Aorta (tissue), 5 donors: Measurements from ENCODE around the gene ZNF689. TPM values are rescaled to one million over a fixed set of nuclear protein-coding genes. Genes with fewer than 3 reads are reported as not detected.
"Not testable (repeated sequence)": the region's sequence is repeated elsewhere in the genome, so short reads cannot be mapped to it uniquely, and the experiment has no call there.

Experiments
- ATAC-seq: fragments of 200-7000 bp; cut with Tn5 transposase; one replicate; pipeline ENCODE4 v1.9.1; 2022; ENCODE audit warnings: moderate library complexity; ENCODE audit not compliant: low FRiP score
- DNase-seq, 2 donors: peaks; one replicate each; pipeline ENCODE4 v3.0.0-alpha.2; 2020
- H3K27ac ChIP-seq, 2 donors: one replicate each; pipeline ENCODE4 v1.5.1; 2013; ENCODE audit warnings: low read length in 2 of 2, mild to moderate bottlenecking in 2 of 2, moderate library complexity in 2 of 2, control low read depth in 1 of 2, inconsistent platforms in 1 of 2, low read depth in 1 of 2
- H3K27me3 ChIP-seq, 2 donors: one replicate each; pipeline ENCODE4 v1.6.1; 2013; ENCODE audit warnings: control low read depth in 1 of 2, low read length in 1 of 2, mild to moderate bottlenecking in 1 of 2, moderate library complexity in 1 of 2; ENCODE audit not compliant: insufficient read depth in 2 of 2, control insufficient read depth in 1 of 2
- H3K36me3 ChIP-seq, 2 donors: one replicate each; pipeline ENCODE4 v1.6.1; 2013; ENCODE audit warnings: control low read depth in 1 of 2, low read length in 1 of 2, mild to moderate bottlenecking in 1 of 2; ENCODE audit not compliant: insufficient read depth in 2 of 2, control insufficient read depth in 1 of 2
- H3K4me1 ChIP-seq, 2 donors: one replicate each; pipeline ENCODE4 v1.6.1; 2013; ENCODE audit warnings: low read length in 2 of 2, control low read depth in 1 of 2, mild to moderate bottlenecking in 1 of 2, moderate library complexity in 1 of 2; ENCODE audit not compliant: insufficient read depth in 2 of 2, control insufficient read depth in 1 of 2
- H3K4me3 ChIP-seq, 2 donors: one replicate each; pipeline ENCODE4 v1.5.1; 2013; ENCODE audit warnings: low read length in 2 of 2, control low read depth in 1 of 2, mild to moderate bottlenecking in 1 of 2
- H3K9me3 ChIP-seq: one replicate; pipeline ENCODE4 v1.6.1; 2013; ENCODE audit warnings: mild to moderate bottlenecking, low read length; ENCODE audit not compliant: control insufficient read depth
- WGBS, 2 donors: extraction: QIAGEN DNeasy Blood & Tissue Kit; methylation state at CpG; one replicate each; pipeline ENCODE4 v1.1.7; 2013; 5-methylcytosine and 5-hydroxymethylcytosine counted together
- intact Hi-C, 2 donors: fragments of 100-400 bp; cut with DNase I; formaldehyde crosslinking; loops; one replicate each; pipeline versions ENCODE4 v1.14.2 to v1.15.0; 2022
- polyA plus RNA-seq, 2 donors: library from polyadenylated mRNA; stranded (reverse); fragments of 200-250 nt; gene quantifications; one replicate each; pipeline ENCODE4 v1.2.3, GENCODE V29; 2013
- total RNA-seq, 2 donors: library from RNA; stranded (reverse); fragmentation: NEBNext Ultra II Directional; extraction: Animal tissue kit (Norgen Biotek cat#: 25700); gene quantifications; one replicate each; pipeline ENCODE4 v1.2.1, GENCODE V29; 2021
- donor health status: healthy with polysubstance abuse.
- donor health status: Bipolar disorder and iron deficiency.
- donor health status: DM: no; HTN: no; CAD: no.
- donor health status: DM: no; HTN: no; CAD: no.
- donor health status: DM: yes; HTN: yes; CAD: no.

The ZNF689 gene
- total and polyA plus RNA-seq, 4 donors: 2.9 to 7.1 (median 4.5) TPM

DNA sequence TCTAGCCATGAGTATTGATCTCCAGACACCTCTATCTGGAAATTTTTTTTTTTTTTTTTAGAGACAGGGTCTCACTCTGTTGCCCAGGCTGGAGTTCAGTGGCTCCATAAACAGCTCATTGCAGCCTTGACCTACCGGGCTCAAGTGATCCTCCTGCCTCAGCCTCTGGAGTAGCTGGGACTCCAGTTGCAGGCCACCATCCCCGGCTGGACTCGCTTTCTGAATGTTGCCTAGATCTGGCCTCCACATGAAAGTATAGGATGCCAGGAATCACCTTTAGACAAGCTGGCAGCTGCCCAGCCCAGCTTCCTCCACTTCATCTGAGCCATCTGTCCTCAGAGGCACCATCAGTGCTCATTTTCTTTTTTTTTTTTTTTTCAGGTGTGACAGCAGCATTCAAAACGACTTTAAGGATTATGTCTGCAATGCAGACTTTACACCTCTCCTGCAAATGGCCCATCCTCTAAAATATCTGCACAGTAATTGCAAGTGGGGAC, 34.2 kb upstream of the ZNF689 start:
- no peak for ATAC-seq
- no peaks in the 10 kb centered on the region for H3K36me3 ChIP-seq
- H3K4me3 ChIP-seq: no peak overlapping the region
- H3K27ac ChIP-seq: no peak overlapping the region
- H3K4me1 ChIP-seq: no peaks in the 10 kb centered on the region
- H3K9me3 ChIP-seq: no peaks in the 10 kb centered on the region
- WGBS, 2 donors: 65 to 68% methylated on average over 4 of the region's 4 CpGs
- intact Hi-C loops: no loop called here
- no peaks in the 10 kb centered on the region for H3K27me3 ChIP-seq
- no peak for DNase-seq

GRCh38 chr16:30641378-30641982, 31.3 kb upstream of the ZNF689 start:
- intact Hi-C loops: no loop called here
- no peaks in the 10 kb centered on the region for H3K4me1 ChIP-seq
- no peak overlapping the region for H3K4me3 ChIP-seq
- 47 to 49% methylated on average over 3 of the region's 3 CpGs for WGBS, 2 donors
- H3K36me3 ChIP-seq: no peaks in the 10 kb centered on the region
- H3K9me3 ChIP-seq: no peaks in the 10 kb centered on the region
- H3K27ac ChIP-seq: no peak overlapping the region
- H3K27me3 ChIP-seq: no peaks in the 10 kb centered on the region
- ATAC-seq (no peak), DNase-seq (no peak)

- H3K36me3 ChIP-seq: no peaks in the 10 kb centered on the region
- no peaks in the 10 kb centered on the region for H3K4me1 ChIP-seq
- no peaks in the 10 kb centered on the region for H3K27me3 ChIP-seq
- ATAC-seq (no peak), DNase-seq (no peak)
- H3K4me3 ChIP-seq: no peak overlapping the region
- intact Hi-C loops: no loop called here
- H3K27ac ChIP-seq: no peak overlapping the region
- WGBS, 2 donors: 10 to 24% methylated on average over 1 of the region's 1 CpG
- H3K9me3 ChIP-seq: no peaks in the 10 kb centered on the region
These were observed 27.8 kb upstream of the ZNF689 start for GRCh38 chr16:30637944-30638343.

DNA sequence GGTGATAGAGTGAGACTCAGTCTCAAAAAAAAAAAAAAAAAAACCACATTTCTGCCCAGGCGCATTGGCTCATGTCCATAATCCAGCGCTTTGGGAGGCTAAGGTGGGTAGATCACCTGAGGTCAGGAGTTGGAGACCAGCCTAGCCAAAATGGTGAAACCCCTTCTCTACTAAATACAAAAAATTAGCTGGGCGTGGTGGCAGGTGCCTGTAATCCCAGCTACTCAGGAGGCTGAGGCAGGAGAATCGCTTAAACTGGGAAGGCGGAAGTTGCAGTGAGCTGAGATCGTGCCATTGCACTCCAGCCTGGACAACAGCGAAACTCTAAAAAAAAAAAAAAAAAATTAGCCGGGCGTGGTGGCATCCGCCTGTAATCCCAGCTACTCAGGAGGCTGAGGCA, 26.9 kb upstream of the ZNF689 start:
- H3K9me3 ChIP-seq, H3K4me1 ChIP-seq, H3K36me3 ChIP-seq, DNase-seq, ATAC-seq, H3K4me3 ChIP-seq, H3K27me3 ChIP-seq, intact Hi-C loops, H3K27ac ChIP-seq: not testable (repeated sequence)
- 86 to 92% methylated on average over 10 of the region's 10 CpGs for WGBS, 2 donors

GRCh38 chr16:30636599-30636998, 26.4 kb upstream of the ZNF689 start:
- H3K27ac ChIP-seq: no peak overlapping the region
- H3K9me3 ChIP-seq: no peaks in the 10 kb centered on the region
- no peaks in the 10 kb centered on the region for H3K36me3 ChIP-seq
- no peaks in the 10 kb centered on the region for H3K27me3 ChIP-seq
- no peaks in the 10 kb centered on the region for H3K4me1 ChIP-seq
- ATAC-seq: no peak
- no peak for DNase-seq
- intact Hi-C loops: no loop called here
- H3K4me3 ChIP-seq: no peak overlapping the region
- 94 to 95% methylated on average over 7 of the region's 7 CpGs for WGBS, 2 donors

DNA sequence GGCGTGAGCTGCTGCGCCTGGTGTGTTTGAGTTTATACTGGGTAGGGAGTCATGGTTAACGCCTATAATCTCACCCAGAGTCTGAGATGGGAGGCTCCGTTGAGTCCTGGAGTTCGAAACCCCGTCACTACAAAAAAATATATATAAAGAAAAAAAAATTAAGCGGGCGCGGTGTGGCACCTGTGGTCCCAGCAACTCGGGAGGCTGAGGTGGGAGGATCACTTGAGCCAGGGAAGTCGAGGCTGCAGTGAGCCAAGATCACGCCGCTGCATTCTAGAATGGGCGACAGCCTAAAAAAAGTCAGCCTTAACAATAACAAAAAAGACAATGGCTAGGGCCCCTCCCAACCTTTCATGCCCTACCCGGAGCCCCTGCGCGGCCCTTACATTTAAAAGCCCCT, 23.3 kb upstream of the ZNF689 start:
- Histone ChIP-seq H3K27me3 (no peaks in the 10 kb centered on the region), H3K9me3 (no peaks in the 10 kb centered on the region), H3K36me3 (no peaks in the 10 kb centered on the region), H3K4me3 (no peak overlapping the region), H3K27ac (peak overlapping the region in 1 of 2 donors; percentile 1), H3K4me1 (no peaks in the 10 kb centered on the region)
- intact Hi-C loops: loop anchor here (5.0 kb wide), 1 partner anchor 46 kb away; the partner anchor contains the start of gene ZNF785 (in 2 of the 2)
- no peak for DNase-seq
- 87 to 88% methylated on average over 17 of the region's 17 CpGs for WGBS, 2 donors
- no peak for ATAC-seq

DNA sequence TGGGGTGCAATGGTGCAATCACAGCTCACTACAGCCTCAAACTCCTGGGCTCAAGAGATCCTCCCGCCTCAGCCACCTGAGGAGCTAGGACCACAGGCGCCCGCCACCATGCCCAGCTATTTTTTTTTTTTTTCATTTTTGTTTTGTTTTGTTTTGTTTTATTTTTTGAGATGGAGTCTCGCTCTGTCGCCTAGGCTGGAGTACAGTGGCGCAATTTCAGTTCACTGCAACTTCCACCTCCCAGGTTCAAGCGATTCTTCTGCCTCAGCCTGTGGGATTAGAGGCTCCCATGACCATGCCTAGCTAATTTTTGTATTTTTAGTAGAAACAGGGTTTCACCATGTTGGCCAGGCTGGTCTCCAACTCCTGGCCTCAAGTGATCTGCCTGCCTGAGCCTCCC, 22.3 kb upstream of the ZNF689 start:
- H3K36me3 ChIP-seq, H3K4me1 ChIP-seq, DNase-seq, H3K4me3 ChIP-seq, ATAC-seq, H3K9me3 ChIP-seq, H3K27me3 ChIP-seq, H3K27ac ChIP-seq: not testable (repeated sequence)
- intact Hi-C loops: loop anchor here (5.0 kb wide), 1 partner anchor 45 kb away; the partner anchor contains the start of gene ZNF785 (in 2 of the 2)
- 91% methylated on average over 7 of the region's 7 CpGs for WGBS, 2 donors

GRCh38 chr16:30628628-30629540, 18.7 kb upstream of the ZNF689 start:
- WGBS, 2 donors: 30 to 33% methylated on average over 18 of the region's 18 CpGs
- Histone ChIP-seq H3K27ac (no peak overlapping the region), H3K36me3 (no peaks in the 10 kb centered on the region), H3K4me3 (no peak overlapping the region), H3K9me3 (no peaks in the 10 kb centered on the region), H3K27me3 (no peaks in the 10 kb centered on the region), H3K4me1 (no peaks in the 10 kb centered on the region)
- intact Hi-C loops: no loop called here
- ATAC-seq: peak; percentile 91
- DNase-seq: peak; percentile 88 to 95
